Mesenchymal stem cell (in vitro differentiated cells and primary cell): ENCODE measurements around the gene GLIPR1.
A peak's percentile ranks its signal among the peaks of the same experiment; 100 is the strongest.

Experiments
- DNase-seq: peaks from one replicate; pipeline ENCODE4 v3.0.0-alpha.2; 2013
- H2AFZ ChIP-seq: one replicate; pipeline ENCODE4 v1.6.1; 2013; ENCODE audit warnings: low read depth, mild to moderate bottlenecking, control low read depth, inconsistent platforms, low read length, moderate library complexity
- H2AK5ac ChIP-seq: 2 replicates; pipeline ENCODE4 v1.6.1; 2013; ENCODE audit warnings: low read length, moderate library complexity, mild to moderate bottlenecking, inconsistent platforms; ENCODE audit not compliant: severe bottlenecking
- H2BK120ac ChIP-seq: one replicate; pipeline ENCODE4 v1.6.1; 2013; ENCODE audit warnings: low read depth, mild to moderate bottlenecking, inconsistent platforms, low read length, moderate library complexity
- H2BK12ac ChIP-seq, 2 experiments: one replicate each; pipeline ENCODE4 v1.6.1; 2013; ENCODE audit warnings: inconsistent platforms in 2 of 2, low read length in 2 of 2, mild to moderate bottlenecking in 2 of 2, moderate library complexity in 2 of 2, control low read depth in 1 of 2
- H2BK15ac ChIP-seq: one replicate; pipeline ENCODE4 v1.6.1; 2013; ENCODE audit warnings: mild to moderate bottlenecking, low read depth, inconsistent platforms; ENCODE audit not compliant: poor library complexity, severe bottlenecking
- H2BK5ac ChIP-seq: 2 replicates; pipeline ENCODE4 v1.6.1; 2013; ENCODE audit warnings: low read depth, mild to moderate bottlenecking, low read length, control low read depth, inconsistent platforms; ENCODE audit not compliant: poor library complexity, severe bottlenecking
- H3K14ac ChIP-seq, 2 experiments: one replicate each; pipeline ENCODE4 v1.6.1; 2013; ENCODE audit warnings: inconsistent platforms in 2 of 2, low read length in 2 of 2, control low read depth in 1 of 2, mild to moderate bottlenecking in 1 of 2, moderate library complexity in 1 of 2
- H3K18ac ChIP-seq, 2 experiments: one replicate each; pipeline ENCODE4 v1.6.1; 2013; ENCODE audit warnings: inconsistent platforms in 2 of 2, low read length in 2 of 2, control low read depth in 1 of 2, low read depth in 1 of 2, mild to moderate bottlenecking in 1 of 2
- H3K23ac ChIP-seq, 2 experiments: one replicate each; pipeline ENCODE4 v1.6.1; 2013; ENCODE audit warnings: inconsistent platforms in 2 of 2, low read length in 2 of 2, mild to moderate bottlenecking in 2 of 2, moderate library complexity in 2 of 2, control low read depth in 1 of 2
- H3K27ac ChIP-seq: 2 replicates; pipeline ENCODE4 v1.5.1; 2013; ENCODE audit warnings: mild to moderate bottlenecking, moderate library complexity, low read length, control low read depth, inconsistent platforms; ENCODE audit not compliant: poor library complexity, severe bottlenecking
- H3K27me3 ChIP-seq, 2 experiments: 2 replicates each; pipeline versions ENCODE4 v1.6.1 to v1.7.0; 2013; ENCODE audit warnings: low read length in 2 of 2, mild to moderate bottlenecking in 2 of 2, moderate library complexity in 2 of 2, control low read depth in 1 of 2, inconsistent platforms in 1 of 2; ENCODE audit not compliant: control insufficient read depth in 1 of 2, insufficient read depth in 1 of 2
- H3K36me3 ChIP-seq, 2 experiments: 2 replicates each; pipeline versions ENCODE4 v1.6.1 to v1.7.0; 2013; ENCODE audit warnings: low read length in 2 of 2, control low read depth in 1 of 2, inconsistent platforms in 1 of 2, low read depth in 1 of 2, mild to moderate bottlenecking in 1 of 2; ENCODE audit not compliant: insufficient read depth in 2 of 2, control insufficient read depth in 1 of 2
- H3K4ac ChIP-seq, 2 experiments: one replicate each; pipeline ENCODE4 v1.6.1; 2013; ENCODE audit warnings: inconsistent platforms in 2 of 2, low read length in 2 of 2, mild to moderate bottlenecking in 2 of 2, moderate library complexity in 2 of 2, control low read depth in 1 of 2, low read depth in 1 of 2
- H3K4me1 ChIP-seq: 2 replicates; pipeline ENCODE4 v1.6.1; 2013; ENCODE audit warnings: low read depth, low read length, control low read depth; ENCODE audit not compliant: control insufficient read depth, insufficient read depth
- H3K4me2 ChIP-seq: 2 replicates; pipeline ENCODE4 v1.6.1; 2013; ENCODE audit warnings: low read length, mild to moderate bottlenecking, inconsistent platforms; ENCODE audit not compliant: poor library complexity, severe bottlenecking
- H3K4me3 ChIP-seq, 2 experiments: 2 replicates each; pipeline versions ENCODE4 v1.5.1 to v1.7.0; 2013; ENCODE audit warnings: low read length in 2 of 2, mild to moderate bottlenecking in 2 of 2, control low read depth in 1 of 2, low read depth in 1 of 2; ENCODE audit not compliant: insufficient read depth in 1 of 2
- H3K79me1 ChIP-seq: replicated peaks from 2 replicates; pipeline ENCODE4 v1.6.1; 2013; ENCODE audit warnings: mild to moderate bottlenecking, control low read depth, low read length, inconsistent platforms; ENCODE audit not compliant: poor library complexity, severe bottlenecking
- H3K9ac ChIP-seq: 2 replicates; pipeline ENCODE4 v1.7.0; 2013; ENCODE audit warnings: mild to moderate bottlenecking, low read length, moderate library complexity
- H3K9me3 ChIP-seq: 2 replicates; pipeline ENCODE4 v1.7.0; 2013; ENCODE audit warnings: mild to moderate bottlenecking, low read length; ENCODE audit not compliant: control insufficient read depth
- H4K8ac ChIP-seq: one replicate; pipeline ENCODE4 v1.6.1; 2013; ENCODE audit warnings: inconsistent platforms, mild to moderate bottlenecking, low read length, moderate library complexity
- H4K91ac ChIP-seq: one replicate; pipeline ENCODE4 v1.6.1; 2013; ENCODE audit warnings: mild to moderate bottlenecking, low read length, inconsistent platforms
- WGBS: methylation state at CpG from one replicate; pipeline ENCODE4 v1.1.7; 2013; ENCODE audit warnings: mixed read lengths; 5-methylcytosine and 5-hydroxymethylcytosine counted together

Gene GLIPR1

GRCh38 chr12:75447691-75448393 is 32.7 kb upstream of the GLIPR1 start:
- H3K18ac ChIP-seq: no peak overlapping the region
- H3K4me3 ChIP-seq: no peak overlapping the region
- no peak overlapping the region for H2AFZ ChIP-seq
- H2BK12ac ChIP-seq: no peak overlapping the region
- H3K27me3 ChIP-seq: no peaks in the 10 kb centered on the region
- no peaks in the 10 kb centered on the region for H3K36me3 ChIP-seq
- H2BK15ac ChIP-seq: no peak overlapping the region
- no peak overlapping the region for H3K23ac ChIP-seq
- no peak overlapping the region for H3K27ac ChIP-seq
- H3K14ac ChIP-seq: no peak overlapping the region
- no peak overlapping the region for H2BK5ac ChIP-seq
- H4K91ac ChIP-seq: no peak overlapping the region
- H3K9ac ChIP-seq: no peak overlapping the region
- 82% methylated on average over 3 of the region's 4 CpGs for WGBS
- no peak overlapping the region for H3K4ac ChIP-seq
- H4K8ac ChIP-seq: no peak overlapping the region
- no peak overlapping the region for H3K4me2 ChIP-seq
- no peaks in the 10 kb centered on the region for H3K9me3 ChIP-seq
- no peak overlapping the region for H2BK120ac ChIP-seq
- no peaks in the 10 kb centered on the region for H3K79me1 ChIP-seq
- no peak overlapping the region for H2AK5ac ChIP-seq
- no peak for DNase-seq
- no peaks in the 10 kb centered on the region for H3K4me1 ChIP-seq

DNA sequence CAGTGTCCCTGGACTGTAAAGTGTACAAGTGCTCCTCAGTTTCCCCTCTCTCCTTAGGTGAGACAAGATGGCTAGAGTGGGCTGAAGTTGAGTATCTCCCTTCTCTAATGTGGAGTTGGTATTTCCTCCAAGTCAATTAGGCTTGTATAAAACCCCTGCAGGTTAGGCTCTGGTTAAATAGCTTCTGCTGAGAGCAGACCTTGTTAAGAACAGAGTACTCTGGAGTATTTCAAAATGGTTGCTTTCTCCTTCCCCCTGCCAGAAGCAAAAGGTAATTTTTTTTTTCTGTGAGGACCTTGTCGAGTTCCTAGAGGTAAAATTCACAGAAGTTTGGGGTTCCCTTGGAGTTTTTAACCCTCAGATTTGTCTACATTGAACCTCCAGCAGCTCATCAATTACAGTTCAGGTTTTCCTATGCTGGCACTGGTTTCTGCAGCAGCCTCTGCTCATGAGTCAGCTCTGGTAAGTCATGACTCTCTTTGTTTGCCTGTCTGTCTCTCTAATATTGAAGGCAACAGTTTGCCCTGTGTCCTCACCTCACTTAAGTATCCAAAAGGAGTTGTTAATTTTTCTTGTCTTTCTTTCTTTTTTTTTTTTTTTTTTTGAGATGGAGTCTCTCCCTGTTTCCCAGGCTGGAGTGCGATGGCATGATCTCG is 27.8 kb upstream of the GLIPR1 start:
- H3K14ac ChIP-seq: no peak overlapping the region
- H3K9ac ChIP-seq: peak overlapping the region; percentile 18
- H4K8ac ChIP-seq: no peak overlapping the region
- no peak overlapping the region for H3K27ac ChIP-seq
- no peak overlapping the region for H2BK15ac ChIP-seq
- H3K27me3 ChIP-seq: no peaks in the 10 kb centered on the region
- no peak overlapping the region for H3K4me3 ChIP-seq
- no peak overlapping the region for H3K4me2 ChIP-seq
- no peak overlapping the region for H2AK5ac ChIP-seq
- H2AFZ ChIP-seq: no peak overlapping the region
- peak; percentile 18 for DNase-seq
- no peak overlapping the region for H3K4ac ChIP-seq
- WGBS: 76% methylated on average over 3 of the region's 3 CpGs
- no peak overlapping the region for H3K23ac ChIP-seq
- H3K79me1 ChIP-seq: no peaks in the 10 kb centered on the region
- H3K9me3 ChIP-seq: no peaks in the 10 kb centered on the region
- no peak overlapping the region for H2BK12ac ChIP-seq
- H2BK5ac ChIP-seq: no peak overlapping the region
- no peak overlapping the region for H4K91ac ChIP-seq
- H3K36me3 ChIP-seq: no peaks in the 10 kb centered on the region
- H2BK120ac ChIP-seq: no peak overlapping the region
- no peaks in the 10 kb centered on the region for H3K4me1 ChIP-seq
- no peak overlapping the region for H3K18ac ChIP-seq

- Histone ChIP-seq H2BK120ac (no peak overlapping the region), H2BK12ac (no peak overlapping the region), H4K8ac (no peak overlapping the region), H3K27me3 (no peaks in the 10 kb centered on the region), H3K4me2 (no peak overlapping the region), H2AK5ac (no peak overlapping the region), H3K36me3 (no peaks in the 10 kb centered on the region), H3K4me1 (no peaks in the 10 kb centered on the region), H2BK5ac (no peak overlapping the region), H3K4ac (no peak overlapping the region), H3K4me3 (no peak overlapping the region), H3K23ac (no peak overlapping the region), H3K14ac (no peak overlapping the region), H4K91ac (no peak overlapping the region), H3K27ac (no peak overlapping the region), H3K9ac (no peak overlapping the region), H3K79me1 (no peaks in the 10 kb centered on the region), H2AFZ (no peak overlapping the region), H2BK15ac (no peak overlapping the region), H3K9me3 (peaks cover 3% of the 10 kb centered on the region), H3K18ac (no peak overlapping the region)
- DNase-seq: no peak
- WGBS: 82% methylated on average over 5 of the region's 5 CpGs
Observed at GRCh38 chr12:75455839-75456238, 24.7 kb upstream of the GLIPR1 start.

DNA sequence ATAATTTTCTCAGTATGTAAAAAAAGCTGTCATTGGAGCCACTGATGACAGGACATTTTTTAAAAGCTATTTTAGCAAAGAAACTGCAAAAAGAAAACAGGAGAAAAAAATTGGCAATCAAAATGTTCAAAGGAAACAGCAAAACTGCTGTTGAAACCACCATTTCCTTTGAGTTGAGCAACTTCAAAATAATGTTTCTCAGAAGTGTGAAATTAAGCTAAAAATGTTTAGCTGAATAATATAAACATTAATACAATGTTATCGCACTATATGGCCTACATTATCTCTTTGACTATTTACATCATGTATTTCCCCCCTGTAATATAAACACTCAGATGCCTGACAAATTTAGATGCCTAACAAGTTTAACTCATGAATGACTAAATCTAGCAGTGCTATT is 23.4 kb upstream of the GLIPR1 start:
- H3K23ac ChIP-seq: no peak overlapping the region
- H3K4ac ChIP-seq: no peak overlapping the region
- H4K91ac ChIP-seq: no peak overlapping the region
- DNase-seq: peak; percentile 13
- no peak overlapping the region for H2AK5ac ChIP-seq
- H3K4me2 ChIP-seq: no peak overlapping the region
- H3K27me3 ChIP-seq: no peaks in the 10 kb centered on the region
- no peak overlapping the region for H3K14ac ChIP-seq
- no peak overlapping the region for H4K8ac ChIP-seq
- H2BK5ac ChIP-seq: no peak overlapping the region
- 38% methylated on average over 1 of the region's 1 CpG for WGBS
- no peaks in the 10 kb centered on the region for H3K36me3 ChIP-seq
- no peak overlapping the region for H3K18ac ChIP-seq
- H3K4me3 ChIP-seq: no peak overlapping the region
- H3K9ac ChIP-seq: no peak overlapping the region
- H3K79me1 ChIP-seq: no peaks in the 10 kb centered on the region
- H3K4me1 ChIP-seq: no peaks in the 10 kb centered on the region
- no peak overlapping the region for H2BK15ac ChIP-seq
- H3K27ac ChIP-seq: no peak overlapping the region
- H2AFZ ChIP-seq: no peak overlapping the region
- H2BK120ac ChIP-seq: no peak overlapping the region
- no peak overlapping the region for H2BK12ac ChIP-seq
- H3K9me3 ChIP-seq: peaks cover 3% of the 10 kb centered on the region
